IPS-18a (cell line): ENCODE data around the gene NPM3.

Experiments used
- H3K27ac ChIP-seq: one replicate; pipeline ENCODE4 v1.5.1; 2013; ENCODE audit warnings: low read length
- H3K27me3 ChIP-seq: one replicate; pipeline ENCODE4 v1.6.1; 2013; ENCODE audit warnings: mild to moderate bottlenecking, low read length; ENCODE audit not compliant: control insufficient read depth, insufficient read depth
- H3K36me3 ChIP-seq: one replicate; pipeline ENCODE4 v1.6.1; 2013; ENCODE audit warnings: low read depth, low read length; ENCODE audit not compliant: control insufficient read depth
- H3K4me1 ChIP-seq: one replicate; pipeline ENCODE4 v1.6.1; 2013; ENCODE audit warnings: low read depth, low read length; ENCODE audit not compliant: control insufficient read depth
- H3K4me3 ChIP-seq: one replicate; pipeline ENCODE4 v1.5.1; 2013; ENCODE audit warnings: low read length
- H3K9ac ChIP-seq: one replicate; pipeline ENCODE4 v1.6.1; 2013; ENCODE audit warnings: mild to moderate bottlenecking, low read length, moderate library complexity
- H3K9me3 ChIP-seq: one replicate; pipeline ENCODE4 v1.6.1; 2013; ENCODE audit warnings: low read depth, low read length; ENCODE audit not compliant: control insufficient read depth

Gene NPM3

GRCh38 chr10:101771380-101771779 is 11.9 kb downstream of the NPM3 start:
- Histone ChIP-seq H3K9ac (no peak overlapping the region), H3K9me3 (no peaks in the 10 kb centered on the region), H3K27ac (no peak overlapping the region), H3K4me1 (peaks cover 30% of the 10 kb centered on the region), H3K36me3 (no peaks in the 10 kb centered on the region), H3K4me3 (no peak overlapping the region), H3K27me3 (peaks cover 53% of the 10 kb centered on the region)

- Histone ChIP-seq H3K4me3 (no peak overlapping the region), H3K9ac (no peak overlapping the region), H3K36me3 (no peaks in the 10 kb centered on the region), H3K27ac (no peak overlapping the region), H3K9me3 (no peaks in the 10 kb centered on the region), H3K4me1 (peaks cover 30% of the 10 kb centered on the region), H3K27me3 (peaks cover 48% of the 10 kb centered on the region)
Observed at GRCh38 chr10:101770331-101771215, 12.7 kb downstream of the NPM3 start.

- no peak overlapping the region for H3K9ac ChIP-seq
- H3K36me3 ChIP-seq, result no peaks in the 10 kb centered on the region
Observed at GRCh38 chr10:101769541-101770180, 13.6 kb downstream of the NPM3 start.

GRCh38 chr10:101768791-101769170 is 14.5 kb downstream of the NPM3 start:
- H3K36me3 ChIP-seq, result no peaks in the 10 kb centered on the region
- H3K4me3 ChIP-seq, result no peak overlapping the region
- H3K9me3 ChIP-seq, result no peaks in the 10 kb centered on the region
- H3K27me3 ChIP-seq, result peaks cover 37% of the 10 kb centered on the region
- no peak overlapping the region for H3K9ac ChIP-seq
- no peak overlapping the region for H3K27ac ChIP-seq
- peaks cover 20% of the 10 kb centered on the region for H3K4me1 ChIP-seq

More at GRCh38 chr10:101769541-101770180, 13.6 kb downstream of the NPM3 start:
- peaks cover 27% of the 10 kb centered on the region for H3K4me1 ChIP-seq
- no peak overlapping the region for H3K27ac ChIP-seq
- H3K4me3 ChIP-seq, result no peak overlapping the region
- H3K9me3 ChIP-seq, result no peaks in the 10 kb centered on the region
- peaks cover 46% of the 10 kb centered on the region for H3K27me3 ChIP-seq

- Histone ChIP-seq H3K9me3 (no peaks in the 10 kb centered on the region), H3K36me3 (no peaks in the 10 kb centered on the region), H3K27me3 (peaks cover 31% of the 10 kb centered on the region), H3K9ac (no peak overlapping the region), H3K4me3 (no peak overlapping the region), H3K4me1 (peaks cover 14% of the 10 kb centered on the region), H3K27ac (no peak overlapping the region)
Observed at GRCh38 chr10:101767966-101768790, 15.1 kb downstream of the NPM3 start.

- no peaks in the 10 kb centered on the region for H3K36me3 ChIP-seq
- peaks cover 25% of the 10 kb centered on the region for H3K27me3 ChIP-seq
Observed at GRCh38 chr10:101767600-101767945, 15.7 kb downstream of the NPM3 start.

GRCh38 chr10:101766753-101767599 is 16.3 kb downstream of the NPM3 start:
- H3K36me3 ChIP-seq, result no peaks in the 10 kb centered on the region
- H3K9me3 ChIP-seq, result no peaks in the 10 kb centered on the region
- H3K9ac ChIP-seq, result no peak overlapping the region
- H3K27ac ChIP-seq, result no peak overlapping the region
- peaks cover 19% of the 10 kb centered on the region for H3K27me3 ChIP-seq
- no peak overlapping the region for H3K4me3 ChIP-seq
- H3K4me1 ChIP-seq, result peaks cover 2% of the 10 kb centered on the region

More at GRCh38 chr10:101767600-101767945, 15.7 kb downstream of the NPM3 start:
- Histone ChIP-seq H3K4me3 (no peak overlapping the region), H3K9me3 (no peaks in the 10 kb centered on the region), H3K27ac (no peak overlapping the region), H3K4me1 (peaks cover 8% of the 10 kb centered on the region), H3K9ac (no peak overlapping the region)

GRCh38 chr10:101766306-101766705 is 16.9 kb downstream of the NPM3 start:
- Histone ChIP-seq H3K27ac (no peak overlapping the region), H3K9ac (no peak overlapping the region), H3K27me3 (peaks cover 12% of the 10 kb centered on the region), H3K36me3 (no peaks in the 10 kb centered on the region), H3K9me3 (no peaks in the 10 kb centered on the region), H3K4me3 (no peak overlapping the region), H3K4me1 (no peaks in the 10 kb centered on the region)

- no peak overlapping the region for H3K9ac ChIP-seq
- no peak overlapping the region for H3K27ac ChIP-seq
- H3K36me3 ChIP-seq, result no peaks in the 10 kb centered on the region
- H3K4me3 ChIP-seq, result no peak overlapping the region
- H3K9me3 ChIP-seq, result no peaks in the 10 kb centered on the region
- peaks cover 11% of the 10 kb centered on the region for H3K4me1 ChIP-seq
- H3K27me3 ChIP-seq, result peaks cover 18% of the 10 kb centered on the region
Observed at GRCh38 chr10:101763141-101763846, 20.0 kb downstream of the NPM3 start.

- H3K4me1 ChIP-seq, result peaks cover 11% of the 10 kb centered on the region
- no peak overlapping the region for H3K4me3 ChIP-seq
- H3K36me3 ChIP-seq, result no peaks in the 10 kb centered on the region
- no peak overlapping the region for H3K9ac ChIP-seq
- peaks cover 18% of the 10 kb centered on the region for H3K27me3 ChIP-seq
- no peaks in the 10 kb centered on the region for H3K9me3 ChIP-seq
- no peak overlapping the region for H3K27ac ChIP-seq
Observed at GRCh38 chr10:101762736-101763135, 20.5 kb downstream of the NPM3 start.
